IMR-90 (cell line): ENCODE data around the gene RPL23. TPM values are rescaled to one million over a fixed set of nuclear protein-coding genes. Genes with fewer than 3 reads are reported as not detected.

ENCODE experiments used
- ATAC-seq: fragments of 200-7000 bp; cut with Tn5 transposase; 2 replicates; pipeline ENCODE4 v1.9.1; 2020; ENCODE audit warnings: low read depth, mild to moderate bottlenecking, moderate library complexity
- BruUV-seq: library from RNA; stranded (reverse); fragments of 400-500 nt; replicated peaks from 2 replicates; lab custom pipeline; 2021; lab: Mats Ljungman, UMichigan
- CTCF ChIA-PET: fragments of 300-600 bp; formaldehyde crosslinking; extraction: SDS; loops from one replicate; lab custom pipeline; 2021; ENCODE audit warnings: antibody characterized with exemption; lab: Yijun Ruan, JAX
- POLR2A ChIA-PET: fragments of 300-600 bp; sonication (Branson Sonifier 250); formaldehyde crosslinking; loops from one replicate; lab custom pipeline; 2022; ENCODE audit warnings: antibody characterized with exemption; ENCODE audit not compliant: unreplicated experiment; lab: Charles Lee
- DNase-seq: peaks from one replicate; pipeline ENCODE4 v3.0.0; 2013
- H2AFZ ChIP-seq: replicated peaks from 2 replicates; pipeline ENCODE3; 2013; ENCODE audit warnings: low read length, mild to moderate bottlenecking; ENCODE audit not compliant: poor library complexity
- H2AK5ac ChIP-seq: 2 replicates; pipeline ENCODE4 v1.6.1; 2013; ENCODE audit warnings: low read depth, low read length, inconsistent platforms
- H2AK9ac ChIP-seq: replicated peaks from 2 replicates; pipeline ENCODE3; 2013; ENCODE audit warnings: mild to moderate bottlenecking, low read depth, low read length, moderate library complexity; ENCODE audit not compliant: poor library complexity
- H2BK120ac ChIP-seq: 2 replicates; pipeline ENCODE4 v1.6.1; 2013; ENCODE audit warnings: low read depth, low read length, inconsistent platforms
- H2BK15ac ChIP-seq: 3 replicates; pipeline ENCODE4 v1.6.1; 2013; ENCODE audit warnings: low read depth, low read length, inconsistent platforms
- H2BK20ac ChIP-seq: 2 replicates; pipeline ENCODE4 v1.6.1; 2013; ENCODE audit warnings: low read depth, mild to moderate bottlenecking, inconsistent platforms, low read length, moderate library complexity
- H2BK5ac ChIP-seq: 2 replicates; pipeline ENCODE4 v1.6.1; 2013; ENCODE audit warnings: mild to moderate bottlenecking, low read depth, low read length, inconsistent platforms; ENCODE audit not compliant: poor library complexity, severe bottlenecking
- H3K14ac ChIP-seq: replicated peaks from 2 replicates; pipeline ENCODE4 v1.6.1; 2013; ENCODE audit warnings: low read depth, low read length, inconsistent platforms
- H3K18ac ChIP-seq: 2 replicates; pipeline ENCODE4 v1.6.1; 2013; ENCODE audit warnings: low read depth, low read length, control low read depth
- H3K23ac ChIP-seq: 2 replicates; pipeline ENCODE4 v1.6.1; 2013; ENCODE audit warnings: low read depth, low read length, inconsistent platforms
- H3K27ac ChIP-seq: 2 replicates; pipeline ENCODE4 v1.5.1; 2013; ENCODE audit warnings: mild to moderate bottlenecking, control low read depth, low read length; ENCODE audit not compliant: insufficient read depth
- H3K27me3 ChIP-seq: 2 replicates; pipeline ENCODE4 v1.6.1; 2013; ENCODE audit warnings: low read length; ENCODE audit not compliant: control insufficient read depth, insufficient read depth
- H3K36me3 ChIP-seq: 2 replicates; pipeline ENCODE4 v1.6.1; 2013; ENCODE audit warnings: low read length, mixed read lengths; ENCODE audit not compliant: control insufficient read depth, insufficient read depth
- H3K4ac ChIP-seq: 2 replicates; pipeline ENCODE4 v1.6.1; 2013; ENCODE audit warnings: low read depth, low read length, inconsistent platforms
- H3K4me1 ChIP-seq: 2 replicates; pipeline ENCODE4 v1.6.1; 2013; ENCODE audit warnings: low read length, mixed read lengths; ENCODE audit not compliant: control insufficient read depth, insufficient read depth
- H3K4me2 ChIP-seq: 2 replicates; pipeline ENCODE4 v1.6.1; 2013; ENCODE audit warnings: low read depth, mild to moderate bottlenecking, control low read depth, low read length, moderate library complexity
- H3K4me3 ChIP-seq: 2 replicates; pipeline ENCODE4 v1.5.1; 2013; ENCODE audit warnings: low read depth, mild to moderate bottlenecking, control low read depth, low read length, moderate library complexity; ENCODE audit not compliant: insufficient read depth
- H3K56ac ChIP-seq: 2 replicates; pipeline ENCODE4 v1.6.1; 2013; ENCODE audit warnings: low read length, inconsistent platforms; ENCODE audit not compliant: insufficient read depth; ENCODE audit errors: extremely low read depth
- H3K79me1 ChIP-seq, 2 experiments: 2 replicates each; pipeline ENCODE4 v1.6.1; 2013; ENCODE audit warnings: low read length in 2 of 2, inconsistent platforms in 1 of 2, low read depth in 1 of 2
- H3K9ac ChIP-seq: 2 replicates; pipeline ENCODE4 v1.6.1; 2013; ENCODE audit warnings: low read depth, low read length, control low read depth
- H3K9me1 ChIP-seq: 2 replicates; pipeline ENCODE4 v1.6.1; 2013; ENCODE audit warnings: low read length, inconsistent platforms; ENCODE audit not compliant: insufficient read depth
- H3K9me3 ChIP-seq: 2 replicates; pipeline ENCODE4 v1.6.1; 2013; ENCODE audit warnings: low read length; ENCODE audit not compliant: control insufficient read depth, insufficient read depth
- H4K20me1 ChIP-seq: 2 replicates; pipeline ENCODE4 v1.6.1; 2013; ENCODE audit warnings: low read length, inconsistent platforms; ENCODE audit not compliant: insufficient read depth
- H4K5ac ChIP-seq: 2 replicates; pipeline ENCODE4 v1.6.1; 2013; ENCODE audit warnings: mild to moderate bottlenecking, low read depth, low read length, control low read depth
- H4K8ac ChIP-seq, 2 experiments: 2 replicates each; pipeline ENCODE4 v1.6.1; 2013; ENCODE audit warnings: low read depth in 2 of 2, low read length in 2 of 2, control low read depth in 1 of 2, inconsistent platforms in 1 of 2
- H4K91ac ChIP-seq: 2 replicates; pipeline ENCODE4 v1.6.1; 2013; ENCODE audit warnings: low read depth, low read length, inconsistent platforms; ENCODE audit not compliant: insufficient read depth
- BHLHE40 ChIP-seq: fragments of 150-350 bp; IDR thresholded peaks from 2 replicates; pipeline ENCODE4 v1.6.1; 2016; ENCODE audit warnings: mild to moderate bottlenecking, low read depth, low read length
- CTCF ChIP-seq: conservative IDR thresholded peaks from 2 replicates; pipeline ENCODE4 v1.5.1; 2012; ENCODE audit warnings: mild to moderate bottlenecking, low read depth, low read length, improper control_type of control experiment
- MXI1 ChIP-seq: IDR thresholded peaks from 2 replicates; pipeline ENCODE4 v1.6.1; 2012; ENCODE audit warnings: low read depth, mild to moderate bottlenecking, low read length, moderate library complexity, borderline replicate concordance
- NFE2L2 ChIP-seq: fragments of 150-350 bp; IDR thresholded peaks from 2 replicates; pipeline ENCODE4 v1.6.1; 2016; ENCODE audit warnings: low read depth, mild to moderate bottlenecking, low read length
- WGBS, 2 experiments: methylation state at CpG; one replicate each; pipeline versions ENCODE4 v1.1.5 to v1.1.7; 2013; ENCODE audit warnings: missing lambda C conversion rate in 2 of 2; ENCODE audit not compliant: insufficient read length in 1 of 2; ENCODE audit errors: extremely low coverage in 2 of 2; 5-methylcytosine and 5-hydroxymethylcytosine counted together
- dilution Hi-C: fragments of 300-500 bp; cut with HindIII; formaldehyde crosslinking; loops from one replicate; pipeline ENCODE4 v1.14.3; 2018; ENCODE audit warnings: low sequenced_read_pairs; ENCODE audit not compliant: unreplicated experiment
- in situ Hi-C: fragments of 300-500 bp; cut with MboI; formaldehyde crosslinking; loops from 3 replicates; pipeline ENCODE4 v1.14.3; 2019; ENCODE audit warnings: low sequenced_read_pairs, inconsistent platforms, mixed read lengths
- intact Hi-C: fragments of 100-400 bp; cut with micrococcal nuclease; formaldehyde crosslinking; loops from 2 replicates; pipeline ENCODE4 v1.10.0; 2022
- polyA plus RNA-seq, 3 experiments: library from polyadenylated mRNA; depleted of rRNA; stranded (reverse); fragments of >200 nt; gene quantifications; 2 replicates each; pipeline ENCODE4 v1.2.3, GENCODE V29; 2012; ENCODE audit warnings: low replicate concordance in 1 of 3
- total RNA-seq: library from RNA; depleted of rRNA; stranded (reverse); fragments of >200 nt; gene quantifications from 2 replicates; pipeline ENCODE4 v1.2.3, GENCODE V29; 2012

The RPL23 gene
- total and polyA plus RNA-seq, 2 of the 4 experiments (the other 2 are of a cell fraction), result 1,170 to 2,308 TPM

GRCh38 chr17:38800237-38800760, 53.2 kb downstream of the RPL23 start:
- peaks cover 33% of the 10 kb centered on the region for H4K20me1 ChIP-seq
- H2BK120ac ChIP-seq, result no peak overlapping the region
- H3K9me3 ChIP-seq, result no peaks in the 10 kb centered on the region
- dilution Hi-C loops (no loop called here), in situ Hi-C loops (no loop called here), intact Hi-C loops (loop anchor here (1.0 kb wide), 1 partner anchor 25 kb away; the partner anchor contains the start of gene CWC25)
- no peak overlapping the region for H2BK15ac ChIP-seq
- peak overlapping the region; percentile 55 for H3K4me3 ChIP-seq
- H3K27me3 ChIP-seq, result no peaks in the 10 kb centered on the region
- no peak overlapping the region for H3K14ac ChIP-seq
- H3K18ac ChIP-seq, result no peak overlapping the region
- H3K56ac ChIP-seq, result no peak overlapping the region
- H3K4ac ChIP-seq, result no peak overlapping the region
- H3K27ac ChIP-seq, result no peak overlapping the region
- no peak overlapping the region for H4K5ac ChIP-seq
- no peak overlapping the region for H2BK5ac ChIP-seq
- no peak overlapping the region for H4K91ac ChIP-seq
- no peak overlapping the region for H3K23ac ChIP-seq
- H3K4me1 ChIP-seq, result peaks cover 13% of the 10 kb centered on the region
- TF ChIP-seq MXI1 (no peak), CTCF (no peak), NFE2L2 (no peak), BHLHE40 (no peak)
- peaks cover 22% of the 10 kb centered on the region for H3K9me1 ChIP-seq
- BruUV-seq, result no TSS peak
- ATAC-seq, result no peak
- peak overlapping the region; percentile 83; the same call in 1 of the 2 replicates for H2AK5ac ChIP-seq
- H3K9ac ChIP-seq, result no peak overlapping the region
- peak overlapping the region; percentile 83 for H3K4me2 ChIP-seq
- POLR2A ChIA-PET, result no interaction called here
- H2BK20ac ChIP-seq, result no peak overlapping the region
- peaks cover 28% of the 10 kb centered on the region for H3K36me3 ChIP-seq
- H4K8ac ChIP-seq, result peak overlapping the region; percentile 11 to 32; a peak in 2 of 4 replicates
- peak overlapping the region; percentile 98 for H2AK9ac ChIP-seq
- DNase-seq, result no peak
- H2AFZ ChIP-seq, result peak overlapping the region; percentile 97
- H3K79me1 ChIP-seq, result peaks cover 6 to 41% of the 10 kb centered on the region in 2 experiments; a peak in 3 of 4 replicates
- CTCF ChIA-PET, result no interaction called here
- 49% methylated on average over 3 of the region's 14 CpGs; no CpG with 5 or more reads in 1 of the 2 experiments for WGBS, 2 experiments
